H1 (cell line): Measurements from ENCODE around the gene C19orf47. TPM values are rescaled to one million over a fixed set of nuclear protein-coding genes. Genes with fewer than 3 reads are reported as not detected.

Source experiments
- BACH1 ChIP-seq: IDR thresholded peaks from 2 replicates; pipeline ENCODE4 v1.6.1; 2012; ENCODE audit warnings: low read length, improper control_type of control experiment
- KDM1A ChIP-seq: fragments of 200-600, 300-600 bp; sonication (generic); IDR thresholded peaks from 2 replicates; pipeline ENCODE4 v1.7.1; 2016; ENCODE audit warnings: mild to moderate bottlenecking, low read length, borderline replicate concordance
- MAFK ChIP-seq: IDR thresholded peaks from 2 replicates; pipeline ENCODE4 v1.6.1; 2012; ENCODE audit warnings: low read depth, mild to moderate bottlenecking, improper control_type of control experiment, low read length
- RXRA ChIP-seq: IDR thresholded peaks from 2 replicates; pipeline ENCODE4 v1.6.1; 2011; ENCODE audit warnings: low read depth, mild to moderate bottlenecking, low read length, moderate library complexity; ENCODE audit not compliant: insufficient read depth
- TAF7 ChIP-seq: optimal IDR thresholded peaks from 2 replicates; pipeline ENCODE3; 2011; ENCODE audit warnings: low read depth, mild to moderate bottlenecking, inconsistent platforms, low read length, moderate library complexity, borderline replicate concordance
- polyA plus RNA-seq, 7 experiments: library from polyadenylated mRNA; depleted of rRNA in 3 of 7; stranded (reverse) in 5 of 7; unstranded in 2 of 7; fragments of >200 nt in 5 of 7; fragments of 200-250 nt in 2 of 7; gene quantifications; 1 replicate in 5 of 7; 2 replicates in 1 of 7; 4 replicates in 1 of 7; pipeline versions ENCODE4 v1.2.1 to v1.2.3, GENCODE V29; 2011 to 2013; ENCODE audit warnings: missing spikeins in 2 of 7, mixed read lengths in 2 of 7
- total RNA-seq: library from RNA; stranded (reverse); fragmentation: NEBNext Ultra II Directional; extraction: Animal tissue kit (Norgen Biotek cat#: 25700); gene quantifications from 2 replicates; pipeline ENCODE4 v1.2.1, GENCODE V29; 2021
- TF ChIP-seq, protein P1 (sequence below), 3 experiments: IDR thresholded peaks; 1 replicate in 2 of 3; 2 replicates in 1 of 3; pipeline versions ENCODE4 v1.5.1 to v1.6.1; 2011; ENCODE audit warnings: low read length in 3 of 3, mild to moderate bottlenecking in 3 of 3, inconsistent platforms in 2 of 3, low read depth in 1 of 3, moderate library complexity in 1 of 3; ENCODE audit not compliant: insufficient read depth in 1 of 3; ENCODE audit errors: control extremely low read depth in 1 of 3
- TF ChIP-seq, protein P2 (sequence below): IDR thresholded peaks from 2 replicates; pipeline ENCODE4 v1.6.1; 2012; ENCODE audit warnings: inconsistent platforms

C19orf47 gene
- total and polyA plus RNA-seq, 2 of the 8 experiments (the other 6 are each of a cell fraction or from before 2014, with no cell fraction given): 17.8 to 27.3 TPM

DNA sequence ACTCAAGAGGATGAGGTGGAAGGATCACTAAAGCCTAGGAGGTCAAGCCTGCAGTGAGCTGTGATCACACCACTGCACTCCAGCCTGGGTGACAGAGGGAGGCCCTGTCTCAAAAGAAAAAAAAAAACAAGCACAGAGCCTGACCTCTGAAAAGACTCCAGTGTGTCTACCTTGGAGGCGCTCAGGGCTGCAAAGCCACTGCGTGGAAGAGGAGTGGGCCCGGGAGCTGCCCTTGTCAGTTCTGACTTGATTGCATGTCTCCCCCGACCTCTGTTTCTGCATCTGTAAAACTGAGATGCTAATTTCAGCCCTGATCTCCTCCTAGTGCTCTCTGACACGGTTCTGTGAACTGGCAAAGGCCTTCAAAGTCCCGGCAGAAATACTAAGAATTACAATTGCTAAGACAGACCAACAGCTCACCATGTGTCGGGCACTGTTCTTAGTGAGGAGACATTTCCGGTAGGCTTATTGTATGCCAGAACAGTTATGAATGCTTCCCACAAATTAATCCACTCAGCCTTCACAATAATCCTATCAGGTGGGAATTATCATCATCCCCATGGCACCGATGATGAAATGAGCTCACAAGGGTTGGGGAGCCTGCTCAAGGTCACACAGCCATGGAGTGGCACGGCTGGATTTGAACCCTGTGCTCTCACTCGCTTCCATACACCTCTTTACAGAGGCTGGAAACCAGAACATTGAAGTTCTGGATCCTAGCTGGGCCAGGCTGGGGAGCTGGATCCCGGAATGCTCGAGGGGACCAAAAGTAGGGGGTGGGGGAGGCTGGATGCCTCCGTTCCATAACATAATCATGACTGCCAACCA lies 66.6 kb downstream of the C19orf47 start (continued):
- TF ChIP-seq, protein P1, sequence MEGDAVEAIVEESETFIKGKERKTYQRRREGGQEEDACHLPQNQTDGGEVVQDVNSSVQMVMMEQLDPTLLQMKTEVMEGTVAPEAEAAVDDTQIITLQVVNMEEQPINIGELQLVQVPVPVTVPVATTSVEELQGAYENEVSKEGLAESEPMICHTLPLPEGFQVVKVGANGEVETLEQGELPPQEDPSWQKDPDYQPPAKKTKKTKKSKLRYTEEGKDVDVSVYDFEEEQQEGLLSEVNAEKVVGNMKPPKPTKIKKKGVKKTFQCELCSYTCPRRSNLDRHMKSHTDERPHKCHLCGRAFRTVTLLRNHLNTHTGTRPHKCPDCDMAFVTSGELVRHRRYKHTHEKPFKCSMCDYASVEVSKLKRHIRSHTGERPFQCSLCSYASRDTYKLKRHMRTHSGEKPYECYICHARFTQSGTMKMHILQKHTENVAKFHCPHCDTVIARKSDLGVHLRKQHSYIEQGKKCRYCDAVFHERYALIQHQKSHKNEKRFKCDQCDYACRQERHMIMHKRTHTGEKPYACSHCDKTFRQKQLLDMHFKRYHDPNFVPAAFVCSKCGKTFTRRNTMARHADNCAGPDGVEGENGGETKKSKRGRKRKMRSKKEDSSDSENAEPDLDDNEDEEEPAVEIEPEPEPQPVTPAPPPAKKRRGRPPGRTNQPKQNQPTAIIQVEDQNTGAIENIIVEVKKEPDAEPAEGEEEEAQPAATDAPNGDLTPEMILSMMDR (IDR thresholded peaks at IDR 0.05; ENCODE audit: control extremely low read depth in 1 of 3, insufficient read depth in 1 of 3, low read depth in 1 of 3, low read length in 3 of 3): no peak
- no peak for TF ChIP-seq TAF7
- no peak for TF ChIP-seq KDM1A
- no peak for TF ChIP-seq RXRA
- no peak for TF ChIP-seq MAFK
- TF ChIP-seq, protein P2, sequence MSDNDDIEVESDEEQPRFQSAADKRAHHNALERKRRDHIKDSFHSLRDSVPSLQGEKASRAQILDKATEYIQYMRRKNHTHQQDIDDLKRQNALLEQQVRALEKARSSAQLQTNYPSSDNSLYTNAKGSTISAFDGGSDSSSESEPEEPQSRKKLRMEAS: no peak
- no peak for TF ChIP-seq BACH1
